Measurements from ENCODE around the gene PCDH1.
A peak's percentile ranks its signal among the peaks of the same experiment; 100 is the strongest.

Gene PCDH1

DNA sequence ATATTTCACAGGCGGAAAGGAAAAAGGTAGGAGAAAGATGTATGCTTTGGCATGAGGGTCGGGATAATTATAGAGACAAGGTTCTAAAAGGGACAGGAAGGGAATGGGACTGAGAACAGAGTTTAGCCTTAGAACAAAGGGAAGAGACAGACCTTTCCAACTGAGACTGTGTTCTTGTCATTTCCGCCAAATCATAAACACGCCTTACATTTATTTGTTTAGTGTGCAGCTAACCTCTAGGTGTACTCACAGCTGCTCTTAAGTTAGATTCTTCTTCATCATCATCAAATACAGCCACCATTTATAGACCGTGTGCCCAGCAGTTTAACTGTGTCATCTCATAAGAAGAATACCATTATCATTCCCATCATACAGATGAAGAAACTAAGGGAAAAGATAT is 39.5 kb upstream of the PCDH1 start:
- no peak overlapping the region for H3K4me3 ChIP-seq (ENCODE audit: low read depth, low read length)
- TF ChIP-seq, protein P1, sequence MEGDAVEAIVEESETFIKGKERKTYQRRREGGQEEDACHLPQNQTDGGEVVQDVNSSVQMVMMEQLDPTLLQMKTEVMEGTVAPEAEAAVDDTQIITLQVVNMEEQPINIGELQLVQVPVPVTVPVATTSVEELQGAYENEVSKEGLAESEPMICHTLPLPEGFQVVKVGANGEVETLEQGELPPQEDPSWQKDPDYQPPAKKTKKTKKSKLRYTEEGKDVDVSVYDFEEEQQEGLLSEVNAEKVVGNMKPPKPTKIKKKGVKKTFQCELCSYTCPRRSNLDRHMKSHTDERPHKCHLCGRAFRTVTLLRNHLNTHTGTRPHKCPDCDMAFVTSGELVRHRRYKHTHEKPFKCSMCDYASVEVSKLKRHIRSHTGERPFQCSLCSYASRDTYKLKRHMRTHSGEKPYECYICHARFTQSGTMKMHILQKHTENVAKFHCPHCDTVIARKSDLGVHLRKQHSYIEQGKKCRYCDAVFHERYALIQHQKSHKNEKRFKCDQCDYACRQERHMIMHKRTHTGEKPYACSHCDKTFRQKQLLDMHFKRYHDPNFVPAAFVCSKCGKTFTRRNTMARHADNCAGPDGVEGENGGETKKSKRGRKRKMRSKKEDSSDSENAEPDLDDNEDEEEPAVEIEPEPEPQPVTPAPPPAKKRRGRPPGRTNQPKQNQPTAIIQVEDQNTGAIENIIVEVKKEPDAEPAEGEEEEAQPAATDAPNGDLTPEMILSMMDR (IDR thresholded peaks at IDR 0.05; ENCODE audit: low read depth, low read length, missing control alignments), result no peak
- no peak for DNase-seq (ENCODE audit: low read depth)

DNA sequence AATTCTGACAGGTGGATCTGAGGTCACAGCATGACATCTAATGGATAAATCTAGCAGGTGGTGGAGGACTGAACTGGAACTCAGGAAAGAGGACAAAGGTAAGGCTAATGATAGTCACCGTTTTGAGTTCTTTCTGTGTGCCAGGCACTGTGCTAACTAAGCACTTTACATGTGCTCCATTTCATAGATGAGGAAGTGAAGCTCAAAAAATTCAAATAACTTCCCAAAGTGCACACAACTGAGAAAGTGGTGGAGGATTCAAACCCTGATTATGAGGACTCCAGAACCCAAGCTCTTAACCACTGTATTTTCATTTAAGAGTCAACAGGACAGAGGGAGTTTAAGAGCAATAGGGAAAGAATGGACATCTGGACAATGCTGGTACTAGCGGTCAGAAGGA is 38.3 kb upstream of the PCDH1 start:
- TF ChIP-seq, protein P1 (IDR thresholded peaks at IDR 0.05; ENCODE audit: low read depth, low read length, missing control alignments), result no peak
- H3K4me3 ChIP-seq (ENCODE audit: low read depth, low read length), result no peak overlapping the region
- DNase-seq (ENCODE audit: low read depth), result no peak

DNA sequence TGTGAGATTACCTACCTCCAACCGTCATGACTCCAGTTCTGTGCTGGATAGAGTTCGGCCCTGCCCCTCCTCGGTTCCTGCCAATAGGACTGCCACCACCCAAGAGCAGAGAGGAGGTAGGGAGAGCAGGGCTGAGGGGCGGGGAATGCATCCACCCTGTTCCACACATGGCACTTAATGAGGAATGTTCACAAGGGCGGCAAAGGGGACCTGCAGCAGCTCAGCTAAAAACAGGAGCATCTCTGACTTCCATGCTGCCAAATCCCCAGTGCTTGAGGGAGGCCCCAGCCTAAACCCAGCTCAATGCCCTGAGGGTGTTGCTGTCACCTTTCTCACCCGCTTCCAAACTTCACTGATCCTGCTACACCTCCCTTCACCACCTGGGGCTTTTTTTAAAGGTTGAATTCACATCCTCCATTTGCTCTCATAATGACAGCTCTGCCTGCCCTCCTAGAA is 37.7 kb upstream of the PCDH1 start:
- no peak overlapping the region for H3K4me3 ChIP-seq (ENCODE audit: low read depth, low read length)
- TF ChIP-seq, protein P1 (IDR thresholded peaks at IDR 0.05; ENCODE audit: low read depth, low read length, missing control alignments), result no peak
- DNase-seq (ENCODE audit: low read depth), result no peak

DNA sequence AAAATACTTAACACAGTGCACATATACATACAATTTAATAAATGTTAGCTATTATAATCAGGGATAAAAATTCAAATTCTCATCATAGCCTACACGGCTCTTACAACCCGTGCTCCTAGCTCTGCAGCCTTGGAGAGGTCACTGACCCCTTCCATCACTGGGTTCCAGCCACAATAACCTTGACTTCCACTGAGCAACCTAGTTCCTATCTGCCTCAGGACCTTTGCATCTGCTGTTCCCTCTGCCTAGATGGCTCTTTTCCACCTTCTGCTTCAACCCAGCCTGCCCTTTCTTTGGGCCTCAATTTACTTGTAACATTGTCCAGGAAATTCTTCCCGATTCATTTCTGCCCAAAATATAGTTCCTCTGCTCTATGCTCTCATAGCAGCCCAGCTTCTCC is 36.6 kb upstream of the PCDH1 start:
- no peak for DNase-seq (ENCODE audit: low read depth)
- TF ChIP-seq, protein P1 (IDR thresholded peaks at IDR 0.05; ENCODE audit: low read depth, low read length, missing control alignments), result no peak
- no peak overlapping the region for H3K4me3 ChIP-seq (ENCODE audit: low read depth, low read length)

DNA sequence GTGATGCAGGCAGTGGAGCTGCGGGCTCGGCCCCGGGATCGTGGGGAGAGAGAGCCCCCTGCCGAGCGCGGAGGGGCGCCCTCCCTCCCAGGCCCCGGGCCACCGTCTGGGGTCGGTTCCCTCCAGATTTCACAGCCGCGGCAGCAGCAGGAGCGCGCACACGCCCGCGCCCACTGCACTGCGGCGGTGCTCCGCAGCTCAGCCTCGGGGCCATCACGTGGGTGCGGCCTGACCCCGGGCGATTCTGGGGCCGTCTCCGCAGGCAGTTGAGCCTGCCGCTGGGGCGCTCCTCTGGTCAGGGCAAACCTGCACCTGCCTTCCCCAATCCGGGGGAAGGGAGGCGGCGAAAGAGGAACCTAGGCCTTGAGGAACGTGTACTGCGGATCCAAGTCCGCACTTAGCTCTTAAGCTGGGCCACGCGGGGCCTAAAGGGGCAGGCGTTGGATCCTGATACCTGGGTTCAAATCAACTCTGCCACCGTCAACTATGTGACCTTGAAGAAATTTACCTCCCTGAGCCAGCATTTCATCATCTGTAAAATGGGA is 36.1 kb upstream of the PCDH1 start:
- TF ChIP-seq, protein P1 (IDR thresholded peaks at IDR 0.05; ENCODE audit: low read depth, low read length, missing control alignments), result peak; percentile 21
- H3K4me3 ChIP-seq (ENCODE audit: low read depth, low read length), result peak overlapping the region; percentile 35
- DNase-seq (ENCODE audit: low read depth), result no peak

DNA sequence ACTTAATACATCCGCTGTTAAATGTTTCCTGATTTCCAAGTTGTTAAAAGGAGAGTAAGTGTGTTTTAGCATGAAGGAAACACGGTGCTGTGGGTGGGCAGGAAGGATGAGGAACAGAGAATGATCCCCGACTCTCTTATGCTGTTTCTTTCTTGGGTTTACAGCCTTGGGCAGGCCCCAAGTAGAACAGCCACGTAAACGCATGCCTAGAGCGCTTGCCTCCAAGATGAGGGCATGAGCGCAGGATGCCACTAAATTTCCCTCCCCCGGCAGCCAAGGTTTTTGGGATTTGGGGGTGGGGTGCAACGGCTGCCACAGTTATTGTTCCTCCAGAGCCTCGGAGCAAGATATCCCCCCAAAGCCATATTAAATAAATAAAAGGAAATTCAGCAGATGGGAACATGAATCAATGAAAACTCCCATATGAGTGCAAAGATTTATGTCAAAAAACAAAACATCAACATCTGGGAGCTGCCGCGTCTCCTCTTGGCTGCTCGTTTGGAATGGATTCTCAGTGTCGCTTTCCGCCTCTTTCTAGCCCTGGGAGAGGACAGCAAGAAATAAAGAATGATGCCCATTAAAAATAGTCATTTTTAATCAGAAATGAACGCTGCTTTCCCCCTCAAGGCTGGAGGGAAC is 35.5 kb upstream of the PCDH1 start:
- peak overlapping the region; percentile 35 for H3K4me3 ChIP-seq (ENCODE audit: low read depth, low read length)
- no peak for DNase-seq (ENCODE audit: low read depth)
- TF ChIP-seq, protein P1 (IDR thresholded peaks at IDR 0.05; ENCODE audit: low read depth, low read length, missing control alignments), result no peak

DNA sequence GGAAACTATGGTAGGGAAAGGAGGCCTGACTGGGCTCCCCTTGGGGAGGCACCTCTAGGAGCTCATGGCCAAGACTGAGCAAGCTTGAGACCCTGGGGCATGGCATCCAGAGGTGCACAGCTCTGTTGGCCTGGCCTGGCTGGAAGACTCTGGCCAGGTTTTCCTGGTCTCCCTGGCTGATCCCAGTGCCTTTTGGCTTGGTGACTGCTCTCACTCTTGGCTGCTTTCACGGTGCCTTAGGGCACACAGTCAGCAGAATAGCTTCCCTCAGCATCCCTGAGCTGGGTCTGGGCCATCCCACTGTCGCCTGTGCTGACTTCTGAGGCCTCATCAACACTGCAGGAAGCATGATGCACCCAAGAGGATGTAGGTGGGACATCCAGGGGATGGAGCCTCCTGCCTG is 32.1 kb upstream of the PCDH1 start:
- TF ChIP-seq, protein P1 (IDR thresholded peaks at IDR 0.05; ENCODE audit: low read depth, low read length, missing control alignments), result no peak
- H3K4me3 ChIP-seq (ENCODE audit: low read depth, low read length), result no peak overlapping the region
- DNase-seq (ENCODE audit: low read depth), result no peak
